ENCODE results near the gene TGM5. TPM values are rescaled to one million over a fixed set of nuclear protein-coding genes. Genes with fewer than 3 reads are reported as not detected.

TGM5 gene
- total RNA-seq, 1 experiment from 2014 or later = not detected

DNA sequence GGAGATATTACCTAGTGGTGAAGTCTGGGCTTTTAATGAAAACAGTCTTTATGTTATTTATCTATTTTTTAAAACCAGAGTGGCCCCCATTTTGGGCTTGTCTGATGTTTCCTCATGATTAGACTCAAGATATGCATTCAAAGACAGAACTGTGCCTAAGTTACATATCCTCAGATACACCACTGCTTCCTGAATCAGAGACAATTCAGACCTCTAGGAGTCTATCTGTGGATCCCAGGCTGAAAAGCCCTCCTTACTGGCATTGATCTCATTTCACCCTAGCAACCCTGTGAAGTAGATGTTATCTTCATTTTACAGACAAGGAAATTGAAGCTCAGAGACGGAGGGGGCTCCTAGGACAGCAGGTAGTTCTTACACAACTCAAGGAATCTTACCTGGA lies 16.8 kb upstream of the TGM5 start:
- no peak for TF ChIP-seq JAZF1 (CRISPR knock-in tag; IDR thresholded peaks at IDR 0.05)
- H3K27me3 Mint-ChIP-seq (ENCODE audit: low read depth) = no peaks in the 10 kb centered on the region; the same call in none of the 2 replicates
- ChIA-PET CTCF (interaction anchor here (1.9 kb wide), 1 partner anchor 64 kb away, joined by 5 read pairs; no protein-coding TSS in a partner anchor), POLR2A (no interaction called here)
- DNase-seq (ENCODE audit: low spot score) (no peak), ATAC-seq (no peak)
- H3K4me1 Mint-ChIP-seq = no peaks in the 10 kb centered on the region
- no peak overlapping the region for H3K27ac Mint-ChIP-seq
- no peaks in the 10 kb centered on the region for H3K36me3 Mint-ChIP-seq
- H3K4me3 Mint-ChIP-seq = no peak overlapping the region
- H3K9me3 Mint-ChIP-seq = no peaks in the 10 kb centered on the region

DNA sequence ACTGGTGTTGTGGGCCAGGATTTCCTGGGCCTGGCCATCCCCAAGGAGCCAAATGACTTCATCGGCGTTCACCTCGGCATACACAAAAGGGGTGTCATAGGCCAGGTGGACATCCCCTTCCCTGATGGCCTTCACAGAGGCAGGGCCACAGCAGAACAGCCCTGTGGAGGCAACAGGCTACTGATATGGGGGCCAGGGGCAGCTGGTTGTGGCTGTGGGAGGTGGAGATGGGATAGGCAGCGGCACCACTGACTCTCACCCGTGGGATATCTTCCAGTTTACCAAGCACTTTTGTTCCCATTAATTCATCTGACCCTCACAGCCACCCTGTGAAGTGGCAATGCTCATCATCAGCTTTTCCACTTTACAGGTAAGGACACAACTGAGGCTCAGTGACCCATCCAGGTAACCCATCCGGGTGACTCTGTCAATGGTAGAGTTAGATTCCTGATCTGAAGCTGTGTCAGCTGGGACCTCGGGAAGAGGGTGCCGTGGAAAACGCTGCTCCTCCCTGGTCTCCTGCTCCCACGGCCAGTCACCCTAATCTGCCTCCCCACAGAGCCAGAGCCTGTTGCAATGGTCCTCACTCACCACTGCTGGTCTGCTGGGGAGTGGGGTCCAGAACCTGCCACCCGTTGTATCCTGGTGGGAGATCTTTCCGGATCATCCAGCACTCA lies 15.3 kb upstream of the TGM5 start:
- no peak for DNase-seq (ENCODE audit: low spot score)
- no peak for ATAC-seq
- Mint-ChIP-seq H3K4me1 (no peaks in the 10 kb centered on the region), H3K27ac (no peak overlapping the region), H3K36me3 (no peaks in the 10 kb centered on the region), H3K9me3 (no peaks in the 10 kb centered on the region), H3K27me3 (ENCODE audit: low read depth) (no peaks in the 10 kb centered on the region; the same call in none of the 2 replicates), H3K4me3 (no peak overlapping the region)
- no peak for TF ChIP-seq RELA (CRISPR knock-in tag; IDR thresholded peaks at IDR 0.05; ENCODE audit: borderline replicate concordance)
- TF ChIP-seq, protein P1, sequence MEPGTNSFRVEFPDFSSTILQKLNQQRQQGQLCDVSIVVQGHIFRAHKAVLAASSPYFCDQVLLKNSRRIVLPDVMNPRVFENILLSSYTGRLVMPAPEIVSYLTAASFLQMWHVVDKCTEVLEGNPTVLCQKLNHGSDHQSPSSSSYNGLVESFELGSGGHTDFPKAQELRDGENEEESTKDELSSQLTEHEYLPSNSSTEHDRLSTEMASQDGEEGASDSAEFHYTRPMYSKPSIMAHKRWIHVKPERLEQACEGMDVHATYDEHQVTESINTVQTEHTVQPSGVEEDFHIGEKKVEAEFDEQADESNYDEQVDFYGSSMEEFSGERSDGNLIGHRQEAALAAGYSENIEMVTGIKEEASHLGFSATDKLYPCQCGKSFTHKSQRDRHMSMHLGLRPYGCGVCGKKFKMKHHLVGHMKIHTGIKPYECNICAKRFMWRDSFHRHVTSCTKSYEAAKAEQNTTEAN (CRISPR knock-in tag; IDR thresholded peaks at IDR 0.05) = no peak
- no peak for TF ChIP-seq SMAD3 (CRISPR knock-in tag; IDR thresholded peaks at IDR 0.05; ENCODE audit: borderline replicate concordance)
- TF ChIP-seq TCF7 (CRISPR knock-in tag; IDR thresholded peaks at IDR 0.05; ENCODE audit: low read depth) = no peak
- TF ChIP-seq, protein P2, sequence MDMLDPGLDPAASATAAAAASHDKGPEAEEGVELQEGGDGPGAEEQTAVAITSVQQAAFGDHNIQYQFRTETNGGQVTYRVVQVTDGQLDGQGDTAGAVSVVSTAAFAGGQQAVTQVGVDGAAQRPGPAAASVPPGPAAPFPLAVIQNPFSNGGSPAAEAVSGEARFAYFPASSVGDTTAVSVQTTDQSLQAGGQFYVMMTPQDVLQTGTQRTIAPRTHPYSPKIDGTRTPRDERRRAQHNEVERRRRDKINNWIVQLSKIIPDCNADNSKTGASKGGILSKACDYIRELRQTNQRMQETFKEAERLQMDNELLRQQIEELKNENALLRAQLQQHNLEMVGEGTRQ (CRISPR knock-in tag; IDR thresholded peaks at IDR 0.05) = no peak
- TF ChIP-seq, protein P3, sequence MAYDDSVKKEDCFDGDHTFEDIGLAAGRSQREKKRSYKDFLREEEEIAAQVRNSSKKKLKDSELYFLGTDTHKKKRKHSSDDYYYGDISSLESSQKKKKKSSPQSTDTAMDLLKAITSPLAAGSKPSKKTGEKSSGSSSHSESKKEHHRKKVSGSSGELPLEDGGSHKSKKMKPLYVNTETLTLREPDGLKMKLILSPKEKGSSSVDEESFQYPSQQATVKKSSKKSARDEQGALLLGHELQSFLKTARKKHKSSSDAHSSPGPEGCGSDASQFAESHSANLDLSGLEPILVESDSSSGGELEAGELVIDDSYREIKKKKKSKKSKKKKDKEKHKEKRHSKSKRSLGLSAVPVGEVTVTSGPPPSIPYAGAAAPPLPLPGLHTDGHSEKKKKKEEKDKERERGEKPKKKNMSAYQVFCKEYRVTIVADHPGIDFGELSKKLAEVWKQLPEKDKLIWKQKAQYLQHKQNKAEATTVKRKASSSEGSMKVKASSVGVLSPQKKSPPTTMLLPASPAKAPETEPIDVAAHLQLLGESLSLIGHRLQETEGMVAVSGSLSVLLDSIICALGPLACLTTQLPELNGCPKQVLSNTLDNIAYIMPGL (CRISPR knock-in tag; IDR thresholded peaks at IDR 0.05) = no peak
- no peak for TF ChIP-seq NFE2L1 (CRISPR knock-in tag; IDR thresholded peaks at IDR 0.05)
- no peak for TF ChIP-seq TEAD1 (CRISPR knock-in tag; IDR thresholded peaks at IDR 0.05)
- TF ChIP-seq NR3C1 (CRISPR knock-in tag; conservative IDR thresholded peaks at IDR 0.05; ENCODE audit: low read depth) = no peak
- TF ChIP-seq, protein P4, sequence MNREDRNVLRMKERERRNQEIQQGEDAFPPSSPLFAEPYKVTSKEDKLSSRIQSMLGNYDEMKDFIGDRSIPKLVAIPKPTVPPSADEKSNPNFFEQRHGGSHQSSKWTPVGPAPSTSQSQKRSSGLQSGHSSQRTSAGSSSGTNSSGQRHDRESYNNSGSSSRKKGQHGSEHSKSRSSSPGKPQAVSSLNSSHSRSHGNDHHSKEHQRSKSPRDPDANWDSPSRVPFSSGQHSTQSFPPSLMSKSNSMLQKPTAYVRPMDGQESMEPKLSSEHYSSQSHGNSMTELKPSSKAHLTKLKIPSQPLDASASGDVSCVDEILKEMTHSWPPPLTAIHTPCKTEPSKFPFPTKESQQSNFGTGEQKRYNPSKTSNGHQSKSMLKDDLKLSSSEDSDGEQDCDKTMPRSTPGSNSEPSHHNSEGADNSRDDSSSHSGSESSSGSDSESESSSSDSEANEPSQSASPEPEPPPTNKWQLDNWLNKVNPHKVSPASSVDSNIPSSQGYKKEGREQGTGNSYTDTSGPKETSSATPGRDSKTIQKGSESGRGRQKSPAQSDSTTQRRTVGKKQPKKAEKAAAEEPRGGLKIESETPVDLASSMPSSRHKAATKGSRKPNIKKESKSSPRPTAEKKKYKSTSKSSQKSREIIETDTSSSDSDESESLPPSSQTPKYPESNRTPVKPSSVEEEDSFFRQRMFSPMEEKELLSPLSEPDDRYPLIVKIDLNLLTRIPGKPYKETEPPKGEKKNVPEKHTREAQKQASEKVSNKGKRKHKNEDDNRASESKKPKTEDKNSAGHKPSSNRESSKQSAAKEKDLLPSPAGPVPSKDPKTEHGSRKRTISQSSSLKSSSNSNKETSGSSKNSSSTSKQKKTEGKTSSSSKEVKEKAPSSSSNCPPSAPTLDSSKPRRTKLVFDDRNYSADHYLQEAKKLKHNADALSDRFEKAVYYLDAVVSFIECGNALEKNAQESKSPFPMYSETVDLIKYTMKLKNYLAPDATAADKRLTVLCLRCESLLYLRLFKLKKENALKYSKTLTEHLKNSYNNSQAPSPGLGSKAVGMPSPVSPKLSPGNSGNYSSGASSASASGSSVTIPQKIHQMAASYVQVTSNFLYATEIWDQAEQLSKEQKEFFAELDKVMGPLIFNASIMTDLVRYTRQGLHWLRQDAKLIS (CRISPR knock-in tag; IDR thresholded peaks at IDR 0.05; ENCODE audit: borderline replicate concordance) = no peak
- TF ChIP-seq EMX1 (CRISPR knock-in tag; IDR thresholded peaks at IDR 0.05) = no peak
- TF ChIP-seq, protein P5, sequence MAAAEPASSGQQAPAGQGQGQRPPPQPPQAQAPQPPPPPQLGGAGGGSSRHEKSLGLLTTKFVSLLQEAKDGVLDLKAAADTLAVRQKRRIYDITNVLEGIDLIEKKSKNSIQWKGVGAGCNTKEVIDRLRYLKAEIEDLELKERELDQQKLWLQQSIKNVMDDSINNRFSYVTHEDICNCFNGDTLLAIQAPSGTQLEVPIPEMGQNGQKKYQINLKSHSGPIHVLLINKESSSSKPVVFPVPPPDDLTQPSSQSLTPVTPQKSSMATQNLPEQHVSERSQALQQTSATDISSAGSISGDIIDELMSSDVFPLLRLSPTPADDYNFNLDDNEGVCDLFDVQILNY (CRISPR knock-in tag; IDR thresholded peaks at IDR 0.05) = no peak
- TF ChIP-seq ZBTB21 (CRISPR knock-in tag; IDR thresholded peaks at IDR 0.05; ENCODE audit: borderline replicate concordance) = no peak
- TF ChIP-seq ZNF219 (CRISPR knock-in tag; IDR thresholded peaks at IDR 0.05; ENCODE audit: borderline replicate concordance) = no peak
- no peak for TF ChIP-seq ZNF396 (CRISPR knock-in tag; IDR thresholded peaks at IDR 0.05; ENCODE audit: borderline replicate concordance)
- no peak for TF ChIP-seq ZNF263 (CRISPR knock-in tag; IDR thresholded peaks at IDR 0.05; ENCODE audit: low read depth)
- TF ChIP-seq, protein P6, sequence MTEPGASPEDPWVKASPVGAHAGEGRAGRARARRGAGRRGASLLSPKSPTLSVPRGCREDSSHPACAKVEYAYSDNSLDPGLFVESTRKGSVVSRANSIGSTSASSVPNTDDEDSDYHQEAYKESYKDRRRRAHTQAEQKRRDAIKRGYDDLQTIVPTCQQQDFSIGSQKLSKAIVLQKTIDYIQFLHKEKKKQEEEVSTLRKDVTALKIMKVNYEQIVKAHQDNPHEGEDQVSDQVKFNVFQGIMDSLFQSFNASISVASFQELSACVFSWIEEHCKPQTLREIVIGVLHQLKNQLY (CRISPR knock-in tag; IDR thresholded peaks at IDR 0.05) = no peak
- TF ChIP-seq JAZF1 (CRISPR knock-in tag; IDR thresholded peaks at IDR 0.05) = no peak
- TF ChIP-seq, protein P7, sequence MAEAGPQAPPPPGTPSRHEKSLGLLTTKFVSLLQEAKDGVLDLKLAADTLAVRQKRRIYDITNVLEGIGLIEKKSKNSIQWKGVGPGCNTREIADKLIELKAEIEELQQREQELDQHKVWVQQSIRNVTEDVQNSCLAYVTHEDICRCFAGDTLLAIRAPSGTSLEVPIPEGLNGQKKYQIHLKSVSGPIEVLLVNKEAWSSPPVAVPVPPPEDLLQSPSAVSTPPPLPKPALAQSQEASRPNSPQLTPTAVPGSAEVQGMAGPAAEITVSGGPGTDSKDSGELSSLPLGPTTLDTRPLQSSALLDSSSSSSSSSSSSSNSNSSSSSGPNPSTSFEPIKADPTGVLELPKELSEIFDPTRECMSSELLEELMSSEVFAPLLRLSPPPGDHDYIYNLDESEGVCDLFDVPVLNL (CRISPR knock-in tag; IDR thresholded peaks at IDR 0.05; ENCODE audit: borderline replicate concordance, low read depth) = no peak
- POLR2A ChIA-PET = no interaction called here
- CTCF ChIA-PET = interaction anchor here (0.6 to 1.6 kb wide), 3 partner anchors 57 to 87 kb away, joined by 3 read pairs; no protein-coding TSS in a partner anchor

Data from WTC11 (cell line).